Tongue (tissue), 2 donors: ENCODE data around the gene GAK. TPM values are rescaled to one million over a fixed set of nuclear protein-coding genes. Genes with fewer than 3 reads are reported as not detected.
"Not testable (repeated sequence)": the region's sequence is repeated elsewhere in the genome, so short reads cannot be mapped to it uniquely, and the experiment has no call there.

Experiments
- DNase-seq: peaks from one replicate; pipeline ENCODE4 v3.0.0-alpha.2; 2015
- total RNA-seq: library from RNA; depleted of rRNA; stranded (reverse); fragments of >200 nt; gene quantifications from one replicate; pipeline ENCODE4 v1.2.3, GENCODE V29; 2014

GAK gene
- 46.7 TPM for total RNA-seq

- peak; percentile 97 for DNase-seq
Observed at GRCh38 chr4:931960-932712, at the start of gene GAK, which contains the start of gene TMEM175. TSS of gene GAK (minus strand) at chr4:932316. CDS start at chr4:932187, 129 bp downstream. TSS of gene TMEM175 (plus strand) at chr4:932460. CDS start at chr4:947740, 15,280 bp downstream.

- DNase-seq = no peak
Observed at GRCh38 chr4:978957-979701, 47.0 kb upstream of the GAK start.

GRCh38 chr4:976016-976415 is 43.9 kb upstream of the GAK start:
- DNase-seq = not testable (repeated sequence)

GRCh38 chr4:974668-975067 is 42.6 kb upstream of the GAK start:
- DNase-seq = no peak

GRCh38 chr4:973431-974397 is 41.6 kb upstream of the GAK start, which contains the start of gene DGKQ:
TSS of gene DGKQ (minus strand) at chr4:973569. CDS start at chr4:973482, 87 bp downstream.
- DNase-seq = peak; percentile 93

- no peak for DNase-seq
Observed at GRCh38 chr4:972651-973424, 40.7 kb upstream of the GAK start.

- DNase-seq = no peak
Observed at GRCh38 chr4:971666-972500, 39.8 kb upstream of the GAK start.

- no peak for DNase-seq
Observed at GRCh38 chr4:970854-971520, 38.9 kb upstream of the GAK start.

- DNase-seq = no peak
Observed at GRCh38 chr4:970046-970745, 38.1 kb upstream of the GAK start.

- no peak for DNase-seq
Observed at GRCh38 chr4:968621-969394, 36.7 kb upstream of the GAK start.

- DNase-seq = no peak
Observed at GRCh38 chr4:968221-968620, 36.1 kb upstream of the GAK start.

- no peak for DNase-seq
Observed at GRCh38 chr4:967113-968104, 35.3 kb upstream of the GAK start.

- DNase-seq = no peak
Observed at GRCh38 chr4:966266-967112, 34.4 kb upstream of the GAK start.

- no peak for DNase-seq
Observed at GRCh38 chr4:965766-966134, 33.6 kb upstream of the GAK start.

- no peak for DNase-seq
Observed at GRCh38 chr4:965048-965765, 33.1 kb upstream of the GAK start.
